ENCODE data around the gene BAK1.

The BAK1 gene

DNA sequence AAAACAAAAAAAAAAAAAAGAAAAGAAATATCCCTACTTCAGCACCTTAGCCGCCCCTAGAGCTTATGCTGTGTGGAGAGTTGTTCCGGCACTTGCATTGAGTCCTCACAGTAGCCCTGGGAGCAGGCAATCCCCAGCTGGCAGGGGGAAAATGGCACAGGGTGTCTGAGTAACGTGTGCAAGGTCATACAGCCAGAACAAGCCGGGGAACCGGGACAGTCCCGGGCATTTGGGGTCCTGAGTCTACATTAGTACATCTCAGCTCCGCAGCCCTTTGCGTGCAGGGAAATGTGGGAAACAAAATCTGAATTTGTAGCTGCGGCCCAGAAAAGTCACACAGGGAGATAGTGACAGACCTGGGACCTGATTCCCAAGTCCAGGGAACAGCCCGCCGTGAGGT, 3.4 kb downstream of the BAK1 start:
- Histone ChIP-seq H3K27ac (replicated peaks) (peak overlapping the region; percentile 76), H3K27me3 (ENCODE audit: insufficient read depth, poor library complexity, severe bottlenecking) (no peaks in the 10 kb centered on the region), H3K4me3 (replicated peaks; ENCODE audit: insufficient read depth, low read length) (no peak overlapping the region)
- no peak for DNase-seq (ENCODE audit: low read depth in 1 of 2, low spot score in 1 of 2)
- TF ChIP-seq, protein P1, sequence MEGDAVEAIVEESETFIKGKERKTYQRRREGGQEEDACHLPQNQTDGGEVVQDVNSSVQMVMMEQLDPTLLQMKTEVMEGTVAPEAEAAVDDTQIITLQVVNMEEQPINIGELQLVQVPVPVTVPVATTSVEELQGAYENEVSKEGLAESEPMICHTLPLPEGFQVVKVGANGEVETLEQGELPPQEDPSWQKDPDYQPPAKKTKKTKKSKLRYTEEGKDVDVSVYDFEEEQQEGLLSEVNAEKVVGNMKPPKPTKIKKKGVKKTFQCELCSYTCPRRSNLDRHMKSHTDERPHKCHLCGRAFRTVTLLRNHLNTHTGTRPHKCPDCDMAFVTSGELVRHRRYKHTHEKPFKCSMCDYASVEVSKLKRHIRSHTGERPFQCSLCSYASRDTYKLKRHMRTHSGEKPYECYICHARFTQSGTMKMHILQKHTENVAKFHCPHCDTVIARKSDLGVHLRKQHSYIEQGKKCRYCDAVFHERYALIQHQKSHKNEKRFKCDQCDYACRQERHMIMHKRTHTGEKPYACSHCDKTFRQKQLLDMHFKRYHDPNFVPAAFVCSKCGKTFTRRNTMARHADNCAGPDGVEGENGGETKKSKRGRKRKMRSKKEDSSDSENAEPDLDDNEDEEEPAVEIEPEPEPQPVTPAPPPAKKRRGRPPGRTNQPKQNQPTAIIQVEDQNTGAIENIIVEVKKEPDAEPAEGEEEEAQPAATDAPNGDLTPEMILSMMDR (IDR thresholded peaks at IDR 0.05; ENCODE audit: insufficient read depth, low read length), result no peak
- TF ChIP-seq GABPA (IDR thresholded peaks at IDR 0.05; ENCODE audit: low read depth) (no peak), SPI1 (IDR thresholded peaks at IDR 0.05; ENCODE audit: borderline replicate concordance, low read depth) (no peak), POLR2AphosphoS5 (IDR thresholded peaks at IDR 0.05; ENCODE audit: low read depth) (no peak)
- TF ChIP-seq, protein P2, sequence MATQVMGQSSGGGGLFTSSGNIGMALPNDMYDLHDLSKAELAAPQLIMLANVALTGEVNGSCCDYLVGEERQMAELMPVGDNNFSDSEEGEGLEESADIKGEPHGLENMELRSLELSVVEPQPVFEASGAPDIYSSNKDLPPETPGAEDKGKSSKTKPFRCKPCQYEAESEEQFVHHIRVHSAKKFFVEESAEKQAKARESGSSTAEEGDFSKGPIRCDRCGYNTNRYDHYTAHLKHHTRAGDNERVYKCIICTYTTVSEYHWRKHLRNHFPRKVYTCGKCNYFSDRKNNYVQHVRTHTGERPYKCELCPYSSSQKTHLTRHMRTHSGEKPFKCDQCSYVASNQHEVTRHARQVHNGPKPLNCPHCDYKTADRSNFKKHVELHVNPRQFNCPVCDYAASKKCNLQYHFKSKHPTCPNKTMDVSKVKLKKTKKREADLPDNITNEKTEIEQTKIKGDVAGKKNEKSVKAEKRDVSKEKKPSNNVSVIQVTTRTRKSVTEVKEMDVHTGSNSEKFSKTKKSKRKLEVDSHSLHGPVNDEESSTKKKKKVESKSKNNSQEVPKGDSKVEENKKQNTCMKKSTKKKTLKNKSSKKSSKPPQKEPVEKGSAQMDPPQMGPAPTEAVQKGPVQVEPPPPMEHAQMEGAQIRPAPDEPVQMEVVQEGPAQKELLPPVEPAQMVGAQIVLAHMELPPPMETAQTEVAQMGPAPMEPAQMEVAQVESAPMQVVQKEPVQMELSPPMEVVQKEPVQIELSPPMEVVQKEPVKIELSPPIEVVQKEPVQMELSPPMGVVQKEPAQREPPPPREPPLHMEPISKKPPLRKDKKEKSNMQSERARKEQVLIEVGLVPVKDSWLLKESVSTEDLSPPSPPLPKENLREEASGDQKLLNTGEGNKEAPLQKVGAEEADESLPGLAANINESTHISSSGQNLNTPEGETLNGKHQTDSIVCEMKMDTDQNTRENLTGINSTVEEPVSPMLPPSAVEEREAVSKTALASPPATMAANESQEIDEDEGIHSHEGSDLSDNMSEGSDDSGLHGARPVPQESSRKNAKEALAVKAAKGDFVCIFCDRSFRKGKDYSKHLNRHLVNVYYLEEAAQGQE (IDR thresholded peaks at IDR 0.05; ENCODE audit: insufficient replicate concordance, low read depth), result no peak

- no peak for TF ChIP-seq SPI1 (IDR thresholded peaks at IDR 0.05; ENCODE audit: borderline replicate concordance, low read depth)
- TF ChIP-seq, protein P2 (IDR thresholded peaks at IDR 0.05; ENCODE audit: insufficient replicate concordance, low read depth), result no peak
- TF ChIP-seq, protein P1 (IDR thresholded peaks at IDR 0.05; ENCODE audit: insufficient read depth, low read length), result no peak
- TF ChIP-seq POLR2AphosphoS5 (IDR thresholded peaks at IDR 0.05; ENCODE audit: low read depth), result no peak
- no peak for TF ChIP-seq GABPA (IDR thresholded peaks at IDR 0.05; ENCODE audit: low read depth)
- Histone ChIP-seq H3K4me3 (replicated peaks; ENCODE audit: insufficient read depth, low read length) (no peak overlapping the region), H3K27me3 (ENCODE audit: insufficient read depth, poor library complexity, severe bottlenecking) (no peaks in the 10 kb centered on the region), H3K27ac (replicated peaks) (no peak overlapping the region)
- no peak for DNase-seq (ENCODE audit: low read depth in 1 of 2, low spot score in 1 of 2)
Observed at GRCh38 chr6:33575211-33575610, 4.9 kb downstream of the BAK1 start.

- TF ChIP-seq, protein P2 (IDR thresholded peaks at IDR 0.05; ENCODE audit: insufficient replicate concordance, low read depth), result no peak
- no peak for TF ChIP-seq SPI1 (IDR thresholded peaks at IDR 0.05; ENCODE audit: borderline replicate concordance, low read depth)
- TF ChIP-seq POLR2AphosphoS5 (IDR thresholded peaks at IDR 0.05; ENCODE audit: low read depth), result no peak
- TF ChIP-seq, protein P1 (IDR thresholded peaks at IDR 0.05; ENCODE audit: insufficient read depth, low read length), result no peak
- no peak for TF ChIP-seq GABPA (IDR thresholded peaks at IDR 0.05; ENCODE audit: low read depth)
- no peak for DNase-seq (ENCODE audit: low read depth in 1 of 2, low spot score in 1 of 2)
- Histone ChIP-seq H3K27ac (replicated peaks) (peak overlapping the region; percentile 25), H3K4me3 (replicated peaks; ENCODE audit: insufficient read depth, low read length) (peak overlapping the region; percentile 60), H3K27me3 (ENCODE audit: insufficient read depth, poor library complexity, severe bottlenecking) (no peaks in the 10 kb centered on the region)
Observed at GRCh38 chr6:33571637-33572316, 8.3 kb downstream of the BAK1 start.

Data from HL-60 (cell line).